ENCODE measurements around the gene ZNF280D. TPM values are rescaled to one million over a fixed set of nuclear protein-coding genes. Genes with fewer than 3 reads are reported as not detected.

ZNF280D gene
- total RNA-seq, 1 experiment from 2014 or later: 21.5 TPM

DNA sequence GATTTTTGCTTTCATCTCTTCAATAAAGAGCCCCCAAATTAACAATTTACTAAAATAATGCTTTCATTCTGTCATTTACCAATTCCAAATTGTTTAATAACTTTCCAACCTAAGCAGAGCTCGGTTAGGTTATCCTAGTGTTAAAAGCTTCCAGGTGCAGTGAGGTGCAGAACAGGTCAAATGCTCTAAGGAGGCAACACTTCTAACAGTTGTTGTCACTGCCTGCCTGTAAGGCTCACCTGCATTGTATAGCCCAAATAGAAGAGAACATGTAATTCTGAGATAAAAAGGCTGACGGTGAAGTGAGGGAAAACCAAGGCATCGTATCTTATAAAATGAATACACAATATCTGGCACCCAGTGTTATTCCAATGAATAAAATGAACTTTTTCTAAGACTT lies 9.1 kb downstream of the ZNF280D start:
- no peak for DNase-seq (ENCODE audit: low read depth, low spot score)
- in situ Hi-C loops (cut with HindIII; ENCODE audit: low pct_unique_long_range_greater_than_20kb, low sequenced_read_pairs): no loop called here
- H3K4me1 ChIP-seq (ENCODE audit: control insufficient read depth, insufficient read depth, low read length): no peaks in the 10 kb centered on the region; the same call in 1 of the 2 replicates
- no peaks in the 10 kb centered on the region for H3K9me3 ChIP-seq (ENCODE audit: control insufficient read depth, insufficient read depth, low read depth, low read length)
- no peak overlapping the region for H3K27ac ChIP-seq (ENCODE audit: low read length)
- ATAC-seq: no peak
- no peak overlapping the region for H3K4me3 ChIP-seq (ENCODE audit: low read depth in 2 of 2, low read length in 2 of 2)
- ChIA-PET POLR2A (no interaction called here), CTCF (no interaction called here)
- TF ChIP-seq POLR2AphosphoS5 (IDR thresholded peaks at IDR 0.05; ENCODE audit: low read depth, low read length) (no peak), TCF7L2 (IDR thresholded peaks at IDR 0.05; ENCODE audit: low read depth, low read length) (no peak), SIN3A (IDR thresholded peaks at IDR 0.05; ENCODE audit: borderline replicate concordance, insufficient read depth, low read depth, low read length) (no peak), REST (IDR thresholded peaks at IDR 0.05; ENCODE audit: insufficient read depth in 1 of 2, low read depth in 2 of 2, low read length in 1 of 2) (no peak)
- TF ChIP-seq, protein P1, sequence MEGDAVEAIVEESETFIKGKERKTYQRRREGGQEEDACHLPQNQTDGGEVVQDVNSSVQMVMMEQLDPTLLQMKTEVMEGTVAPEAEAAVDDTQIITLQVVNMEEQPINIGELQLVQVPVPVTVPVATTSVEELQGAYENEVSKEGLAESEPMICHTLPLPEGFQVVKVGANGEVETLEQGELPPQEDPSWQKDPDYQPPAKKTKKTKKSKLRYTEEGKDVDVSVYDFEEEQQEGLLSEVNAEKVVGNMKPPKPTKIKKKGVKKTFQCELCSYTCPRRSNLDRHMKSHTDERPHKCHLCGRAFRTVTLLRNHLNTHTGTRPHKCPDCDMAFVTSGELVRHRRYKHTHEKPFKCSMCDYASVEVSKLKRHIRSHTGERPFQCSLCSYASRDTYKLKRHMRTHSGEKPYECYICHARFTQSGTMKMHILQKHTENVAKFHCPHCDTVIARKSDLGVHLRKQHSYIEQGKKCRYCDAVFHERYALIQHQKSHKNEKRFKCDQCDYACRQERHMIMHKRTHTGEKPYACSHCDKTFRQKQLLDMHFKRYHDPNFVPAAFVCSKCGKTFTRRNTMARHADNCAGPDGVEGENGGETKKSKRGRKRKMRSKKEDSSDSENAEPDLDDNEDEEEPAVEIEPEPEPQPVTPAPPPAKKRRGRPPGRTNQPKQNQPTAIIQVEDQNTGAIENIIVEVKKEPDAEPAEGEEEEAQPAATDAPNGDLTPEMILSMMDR (IDR thresholded peaks at IDR 0.05): no peak
- H3K36me3 ChIP-seq (ENCODE audit: control insufficient read depth, insufficient read depth, low read length): no peaks in the 10 kb centered on the region
- intact Hi-C loops (cut with micrococcal nuclease; ENCODE audit: unreplicated experiment): no loop called here
- no peaks in the 10 kb centered on the region for H3K27me3 ChIP-seq (ENCODE audit: control insufficient read depth, insufficient read depth, low read length)
- BruUV-seq (replicated peaks): no TSS peak

- no peak for DNase-seq (ENCODE audit: low read depth, low spot score)
These were observed 9.5 kb downstream of the ZNF280D start for GRCh38 chr15:56723787-56724186.

More at GRCh38 chr15:56723787-56724186, 9.5 kb downstream of the ZNF280D start:
- H3K4me3 ChIP-seq (ENCODE audit: low read depth in 2 of 2, low read length in 2 of 2): no peak overlapping the region
- ChIA-PET CTCF (no interaction called here), POLR2A (no interaction called here)
- H3K9me3 ChIP-seq (ENCODE audit: control insufficient read depth, insufficient read depth, low read depth, low read length): no peaks in the 10 kb centered on the region
- no peaks in the 10 kb centered on the region for H3K27me3 ChIP-seq (ENCODE audit: control insufficient read depth, insufficient read depth, low read length)
- no peak overlapping the region for H3K27ac ChIP-seq (ENCODE audit: low read length)
- BruUV-seq (replicated peaks): no TSS peak
- in situ Hi-C loops (cut with HindIII; ENCODE audit: low pct_unique_long_range_greater_than_20kb, low sequenced_read_pairs): no loop called here
- TF ChIP-seq POLR2AphosphoS5 (IDR thresholded peaks at IDR 0.05; ENCODE audit: low read depth, low read length) (no peak), REST (IDR thresholded peaks at IDR 0.05; ENCODE audit: insufficient read depth in 1 of 2, low read depth in 2 of 2, low read length in 1 of 2) (no peak), TCF7L2 (IDR thresholded peaks at IDR 0.05; ENCODE audit: low read depth, low read length) (no peak), SIN3A (IDR thresholded peaks at IDR 0.05; ENCODE audit: borderline replicate concordance, insufficient read depth, low read depth, low read length) (no peak)
- TF ChIP-seq, protein P1 (IDR thresholded peaks at IDR 0.05): no peak
- no peaks in the 10 kb centered on the region for H3K36me3 ChIP-seq (ENCODE audit: control insufficient read depth, insufficient read depth, low read length)
- intact Hi-C loops (cut with micrococcal nuclease; ENCODE audit: unreplicated experiment): no loop called here
- no peak for ATAC-seq
- H3K4me1 ChIP-seq (ENCODE audit: control insufficient read depth, insufficient read depth, low read length): peaks cover 2% of the 10 kb centered on the region; the same call in 1 of the 2 replicates

Measured in Panc1 (cell line).